ENCODE results near the gene DOCK11. TPM values are rescaled to one million over a fixed set of nuclear protein-coding genes. Genes with fewer than 3 reads are reported as not detected.

DOCK11 gene
- total RNA-seq, 1 experiment from 2014 or later = 18.0 TPM

DNA sequence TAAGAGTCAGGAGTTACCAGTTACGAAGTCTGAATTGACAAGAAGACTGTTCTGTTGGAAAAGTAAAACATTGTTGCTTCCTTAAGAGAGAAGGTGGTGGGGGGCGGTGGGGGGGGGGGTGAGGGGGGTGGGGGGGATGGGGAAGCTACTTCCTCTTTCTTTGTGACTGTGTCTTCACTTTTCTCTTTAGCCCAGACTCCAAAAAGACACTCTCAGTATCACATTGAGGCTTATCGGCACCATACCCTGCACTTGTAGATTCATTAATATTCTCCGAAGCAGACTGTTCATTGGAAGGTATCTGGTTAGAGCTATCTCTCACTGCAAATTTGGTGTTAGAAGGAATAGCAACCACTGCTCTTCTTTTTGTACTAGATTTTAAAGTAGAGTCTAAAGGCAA, 137.2 kb downstream of the DOCK11 start:
- no peak overlapping the region for H3K27ac ChIP-seq
- H3K4me3 ChIP-seq = no peak overlapping the region
- no peaks in the 10 kb centered on the region for H3K36me3 ChIP-seq
- peaks cover 10% of the 10 kb centered on the region for H3K4me1 ChIP-seq
- H3K9me3 ChIP-seq (replicated peaks) = no peaks in the 10 kb centered on the region
- no peak for DNase-seq
- H3K27me3 ChIP-seq = no peaks in the 10 kb centered on the region

DNA sequence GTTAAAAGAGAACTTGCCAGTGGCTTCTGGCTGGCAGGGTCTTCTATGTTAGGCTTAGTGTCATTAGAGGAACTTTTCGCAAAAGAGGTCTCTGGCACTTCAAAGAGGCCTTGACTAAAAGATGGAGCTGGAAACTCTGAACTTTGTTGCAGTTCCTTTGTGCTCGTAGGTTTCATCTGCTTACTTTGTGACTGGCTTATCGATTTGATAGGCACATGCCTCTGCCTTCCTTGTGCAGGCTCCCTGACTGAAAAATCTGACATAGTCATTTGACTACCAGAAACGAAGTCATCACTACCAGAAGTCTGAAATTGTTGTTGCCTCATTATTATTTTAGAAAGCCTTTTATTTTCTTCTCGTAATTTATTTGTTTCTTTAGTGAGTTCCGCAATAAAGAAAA, 137.9 kb downstream of the DOCK11 start:
- DNase-seq = no peak
- Histone ChIP-seq H3K9me3 (replicated peaks) (no peaks in the 10 kb centered on the region), H3K4me3 (no peak overlapping the region), H3K36me3 (no peaks in the 10 kb centered on the region), H3K27ac (no peak overlapping the region), H3K27me3 (no peaks in the 10 kb centered on the region), H3K4me1 (peaks cover 10% of the 10 kb centered on the region)

DNA sequence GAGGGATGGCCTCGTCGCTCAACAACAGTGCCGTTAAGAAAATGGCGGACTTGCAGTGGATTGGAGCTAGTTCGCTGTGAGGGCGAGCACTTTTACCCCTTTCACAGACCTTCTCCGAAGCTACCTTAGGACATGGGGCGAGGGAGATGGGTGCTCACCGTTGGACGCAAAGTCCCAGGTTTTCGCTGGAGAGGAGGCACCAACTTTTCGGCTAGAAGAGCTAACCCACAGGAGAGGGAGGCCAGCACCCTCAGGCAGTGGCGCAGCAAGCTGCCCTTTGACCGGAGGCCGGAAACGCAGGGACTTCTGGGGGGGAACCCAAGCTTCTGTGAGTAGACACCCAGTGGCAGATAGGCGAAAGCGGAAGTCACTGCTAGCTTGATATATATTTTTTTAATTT, 138.7 kb downstream of the DOCK11 start:
- DNase-seq = no peak
- no peak overlapping the region for H3K27ac ChIP-seq

DNA sequence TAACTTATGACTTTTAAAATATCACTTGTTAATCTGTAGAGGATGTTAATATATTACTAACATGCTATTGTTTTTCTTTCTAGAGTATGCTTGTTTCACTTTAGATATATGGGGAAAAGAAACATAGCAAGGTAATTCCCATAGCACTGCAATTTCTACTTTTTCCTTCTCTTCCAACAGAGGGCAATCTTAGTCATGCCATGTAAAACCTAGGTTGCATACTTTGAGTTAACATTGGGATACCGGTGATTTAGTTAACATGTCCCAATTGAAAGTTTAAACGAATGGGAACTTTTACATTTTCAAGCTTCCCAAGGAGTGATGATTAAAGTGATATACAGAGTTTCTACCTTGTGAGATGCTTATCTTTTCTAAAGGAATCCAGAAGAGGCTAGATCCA, 142.4 kb downstream of the DOCK11 start:
- Histone ChIP-seq H3K9me3 (replicated peaks) (no peaks in the 10 kb centered on the region), H3K36me3 (no peaks in the 10 kb centered on the region), H3K27ac (no peak overlapping the region), H3K27me3 (no peaks in the 10 kb centered on the region), H3K4me3 (no peak overlapping the region), H3K4me1 (peaks cover 10% of the 10 kb centered on the region)
- peak in 1 of 2 experiments; percentile 17 for DNase-seq

More for the DNA sequence above, 138.7 kb downstream of the DOCK11 start:
- Histone ChIP-seq H3K9me3 (replicated peaks) (no peaks in the 10 kb centered on the region), H3K36me3 (no peaks in the 10 kb centered on the region), H3K4me1 (peaks cover 10% of the 10 kb centered on the region), H3K4me3 (no peak overlapping the region), H3K27me3 (no peaks in the 10 kb centered on the region)

DNA sequence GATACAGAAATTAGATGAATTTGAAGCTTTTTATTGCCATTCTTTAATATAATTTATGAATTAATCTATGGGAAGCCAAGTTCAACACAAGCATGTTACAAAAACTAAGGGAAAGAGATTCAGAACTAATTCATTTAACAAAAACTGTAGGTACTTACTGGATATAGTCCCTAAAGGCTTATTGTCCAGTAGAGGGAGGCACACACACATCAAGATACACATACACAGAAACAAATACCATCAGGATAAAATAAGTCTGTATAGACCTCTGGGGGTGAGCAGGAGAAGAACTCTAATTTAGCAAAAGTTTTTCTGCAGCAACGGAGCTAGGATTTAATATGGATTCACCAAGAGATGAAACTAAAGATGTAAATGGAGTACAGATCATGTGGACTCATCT, 148.8 kb downstream of the DOCK11 start:
- no peak overlapping the region for H3K27ac ChIP-seq
- DNase-seq = peak; percentile 6 to 47

DNA sequence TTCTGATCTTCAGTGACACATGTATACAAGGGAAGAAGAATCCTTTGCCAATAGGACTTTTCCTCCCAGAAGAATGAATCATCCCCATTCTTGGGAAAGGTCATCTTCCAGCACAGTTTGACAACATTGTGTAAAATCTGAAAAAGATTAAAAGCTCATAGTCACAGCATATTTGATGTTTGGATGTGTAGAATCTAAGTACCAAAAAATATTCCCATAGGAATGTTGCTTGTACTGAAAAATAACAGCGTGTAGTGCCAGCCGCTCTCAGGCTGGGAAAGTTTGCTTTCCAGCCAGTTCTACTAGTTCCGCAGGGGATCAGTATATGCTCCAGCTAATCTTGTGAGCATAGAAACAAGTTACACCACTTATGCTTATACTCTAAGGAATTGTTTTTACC, 157.1 kb downstream of the DOCK11 start:
- no peaks in the 10 kb centered on the region for H3K36me3 ChIP-seq
- no peaks in the 10 kb centered on the region for H3K27me3 ChIP-seq
- H3K4me3 ChIP-seq = no peak overlapping the region
- H3K4me1 ChIP-seq = no peaks in the 10 kb centered on the region
- H3K9me3 ChIP-seq (replicated peaks) = no peaks in the 10 kb centered on the region
- no peak for DNase-seq
- H3K27ac ChIP-seq = no peak overlapping the region

More for the DNA sequence above, 148.8 kb downstream of the DOCK11 start:
- Histone ChIP-seq H3K36me3 (no peaks in the 10 kb centered on the region), H3K9me3 (replicated peaks) (no peaks in the 10 kb centered on the region), H3K27me3 (no peaks in the 10 kb centered on the region), H3K4me1 (no peaks in the 10 kb centered on the region), H3K4me3 (no peak overlapping the region)

DNA sequence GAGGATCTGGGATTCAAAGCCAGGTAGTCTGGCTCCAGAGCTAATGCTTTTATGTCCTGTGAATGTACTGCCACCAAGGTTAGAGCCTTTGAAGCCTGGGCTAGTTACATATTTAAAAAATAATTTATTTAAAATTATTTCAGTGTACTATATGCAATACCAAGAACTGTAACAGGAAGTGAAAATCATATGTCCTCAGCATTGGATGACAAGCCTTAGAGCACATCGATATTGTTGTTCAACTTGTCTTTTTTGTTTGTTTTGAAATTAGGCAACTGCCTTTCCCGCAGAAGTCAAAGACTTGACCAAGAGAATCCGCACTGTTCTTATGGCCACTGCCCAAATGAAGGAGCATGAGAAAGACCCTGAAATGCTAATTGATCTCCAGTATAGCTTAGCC, 158.7 kb downstream of the DOCK11 start:
- Histone ChIP-seq H3K9me3 (replicated peaks) (no peaks in the 10 kb centered on the region), H3K4me3 (no peak overlapping the region), H3K27ac (no peak overlapping the region), H3K4me1 (no peaks in the 10 kb centered on the region), H3K27me3 (no peaks in the 10 kb centered on the region), H3K36me3 (no peaks in the 10 kb centered on the region)
- no peak for DNase-seq

DNA sequence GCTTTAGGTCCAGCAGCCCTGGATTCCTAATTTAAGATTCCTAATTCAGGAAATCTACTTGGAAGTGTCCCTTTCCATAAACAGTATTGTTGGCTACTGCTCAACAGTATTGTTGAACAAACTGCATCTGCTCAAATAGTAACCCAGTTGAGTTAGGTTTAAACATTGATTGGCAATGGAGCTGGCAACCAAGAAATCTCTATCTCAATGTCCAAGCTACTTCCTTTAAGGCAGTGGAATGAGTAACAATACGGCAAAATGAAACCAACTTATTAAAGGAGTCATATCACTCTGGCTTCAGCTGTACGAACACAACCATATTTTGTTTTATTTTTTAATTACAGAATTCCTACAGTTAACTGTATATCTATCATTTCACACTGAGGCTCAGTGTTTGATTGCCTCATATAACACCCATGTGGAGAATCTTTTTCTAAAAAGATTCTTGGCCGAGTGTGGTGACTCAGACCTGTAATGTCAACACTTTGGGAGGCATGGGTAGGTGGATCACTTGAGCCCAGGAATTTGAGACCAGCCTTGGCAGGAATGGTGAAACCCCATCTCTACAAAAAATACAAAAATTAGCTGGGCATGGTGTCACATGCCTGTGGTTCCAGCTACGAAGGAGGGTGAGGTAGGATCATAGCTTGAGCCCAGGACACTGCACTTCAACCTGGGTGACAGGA, 160.1 kb downstream of the DOCK11 start:
- Histone ChIP-seq H3K4me3 (no peak overlapping the region), H3K4me1 (no peaks in the 10 kb centered on the region), H3K9me3 (replicated peaks) (no peaks in the 10 kb centered on the region), H3K27ac (no peak overlapping the region), H3K36me3 (no peaks in the 10 kb centered on the region), H3K27me3 (no peaks in the 10 kb centered on the region)
- peak; percentile 18 to 24 for DNase-seq

DNA sequence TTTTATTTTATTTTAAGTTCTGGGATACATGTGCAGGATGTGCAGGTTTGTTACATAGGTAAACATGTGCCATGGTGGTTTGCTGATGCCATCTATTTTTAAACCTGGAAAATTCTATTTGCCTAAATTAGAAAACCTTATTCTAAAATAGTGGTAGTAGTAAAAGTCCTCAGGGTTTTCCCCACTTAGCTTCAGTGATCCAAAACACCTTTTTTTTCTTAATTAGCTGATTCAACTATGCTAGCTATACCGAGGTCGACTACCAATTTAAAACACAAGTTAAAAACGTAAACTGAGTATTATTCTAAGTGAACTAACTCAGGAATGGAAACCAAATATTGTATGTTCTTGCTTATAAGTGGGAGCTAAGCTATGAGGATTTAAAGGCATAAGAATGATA, 161.8 kb downstream of the DOCK11 start:
- no peaks in the 10 kb centered on the region for H3K27me3 ChIP-seq
- H3K36me3 ChIP-seq = no peaks in the 10 kb centered on the region
- H3K4me3 ChIP-seq = no peak overlapping the region
- no peaks in the 10 kb centered on the region for H3K4me1 ChIP-seq
- H3K27ac ChIP-seq = no peak overlapping the region
- H3K9me3 ChIP-seq (replicated peaks) = no peaks in the 10 kb centered on the region
- DNase-seq = no peak

DNA sequence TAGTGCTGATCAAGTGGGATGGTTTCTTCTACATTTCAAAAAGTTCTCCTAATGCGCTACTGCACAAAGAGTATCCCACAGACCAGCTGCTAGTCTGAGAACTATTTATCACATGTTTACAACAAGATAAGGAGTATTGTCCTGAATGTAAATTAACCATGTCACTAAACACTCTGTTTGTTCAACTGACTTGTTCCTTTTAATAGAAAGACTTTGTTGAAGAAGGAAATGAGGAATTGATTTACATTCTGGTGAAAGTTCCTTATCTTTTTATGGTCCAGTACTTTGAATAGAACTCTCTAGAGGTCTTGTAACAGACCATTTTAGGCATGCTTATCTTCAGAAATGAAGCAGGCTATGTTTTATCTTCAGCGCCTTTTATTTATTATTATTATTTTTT, 164.5 kb downstream of the DOCK11 start:
- peaks cover 3% of the 10 kb centered on the region for H3K4me1 ChIP-seq
- DNase-seq = no peak
- H3K36me3 ChIP-seq = no peaks in the 10 kb centered on the region
- no peaks in the 10 kb centered on the region for H3K9me3 ChIP-seq (replicated peaks)
- H3K27me3 ChIP-seq = no peaks in the 10 kb centered on the region
- no peak overlapping the region for H3K4me3 ChIP-seq
- H3K27ac ChIP-seq = no peak overlapping the region

DNA sequence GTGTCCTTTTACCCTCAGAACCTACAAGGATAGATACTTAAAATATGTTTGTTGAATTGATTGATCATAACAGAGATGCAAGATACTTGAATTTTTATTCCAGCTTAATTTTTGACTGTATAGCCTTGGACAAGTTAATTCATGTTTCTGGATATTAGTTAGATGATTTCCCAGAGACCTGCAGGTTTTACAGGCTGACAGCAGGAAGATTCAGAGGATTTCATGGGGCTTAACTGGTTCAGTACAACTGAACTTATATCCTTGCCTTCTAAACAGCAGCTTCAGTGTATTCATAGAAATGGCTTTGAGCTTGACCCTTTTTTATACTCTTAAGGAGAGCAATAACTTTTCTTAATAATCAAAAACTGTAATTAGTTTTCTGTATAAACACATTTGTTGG, 169.6 kb downstream of the DOCK11 start:
- peaks cover 6% of the 10 kb centered on the region for H3K4me1 ChIP-seq
- H3K27ac ChIP-seq = peak overlapping the region; percentile 32; the same call in 1 of the 2 replicates
- H3K9me3 ChIP-seq (replicated peaks) = no peaks in the 10 kb centered on the region
- no peaks in the 10 kb centered on the region for H3K36me3 ChIP-seq
- no peaks in the 10 kb centered on the region for H3K27me3 ChIP-seq
- H3K4me3 ChIP-seq = no peak overlapping the region
- DNase-seq = peak; percentile 3 to 66

DNA sequence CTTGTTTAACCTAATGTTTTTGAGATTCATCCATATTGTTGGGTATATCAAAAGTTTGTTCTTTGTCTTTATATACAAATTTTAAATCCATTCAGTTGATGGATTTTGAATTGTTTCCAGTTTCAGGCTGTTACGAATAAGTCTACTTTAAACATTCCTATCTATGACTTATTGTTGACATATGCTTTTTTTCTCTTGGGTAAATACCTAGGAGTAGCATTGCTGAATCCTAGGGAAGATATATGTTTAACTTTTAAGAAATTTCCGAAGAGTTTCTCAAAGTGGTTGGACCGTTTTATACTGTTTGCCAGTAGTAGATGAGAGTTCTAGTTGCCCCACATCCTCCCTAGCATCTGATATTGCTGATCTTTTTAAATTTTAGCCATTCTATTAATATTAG, 170.9 kb downstream of the DOCK11 start:
- H3K9me3 ChIP-seq (replicated peaks) = no peaks in the 10 kb centered on the region
- no peaks in the 10 kb centered on the region for H3K36me3 ChIP-seq
- H3K4me1 ChIP-seq = peaks cover 6% of the 10 kb centered on the region
- DNase-seq = no peak
- H3K27me3 ChIP-seq = no peaks in the 10 kb centered on the region
- H3K4me3 ChIP-seq = no peak overlapping the region
- H3K27ac ChIP-seq = no peak overlapping the region

DNA sequence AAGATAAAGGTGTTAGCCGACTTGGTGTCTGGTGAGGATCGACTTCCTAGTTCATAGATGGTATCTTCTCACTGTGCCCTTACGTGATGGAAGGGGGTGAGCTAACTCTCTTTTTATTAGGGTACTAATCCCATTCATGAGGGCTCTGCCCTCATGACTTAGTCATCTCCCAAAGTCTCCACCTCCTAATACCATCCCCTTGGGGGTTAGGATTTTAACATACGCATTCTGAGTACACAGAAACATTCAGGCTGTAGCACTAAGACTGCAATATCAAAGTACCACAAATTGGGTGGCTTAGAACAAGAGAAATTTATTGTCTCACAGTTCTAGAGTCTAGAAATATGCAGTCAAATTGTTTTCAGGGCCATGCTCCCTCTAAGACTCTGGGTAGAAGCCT, 173.8 kb downstream of the DOCK11 start:
- no peaks in the 10 kb centered on the region for H3K27me3 ChIP-seq
- H3K9me3 ChIP-seq (replicated peaks) = no peaks in the 10 kb centered on the region
- no peak overlapping the region for H3K4me3 ChIP-seq
- DNase-seq = no peak
- no peak overlapping the region for H3K27ac ChIP-seq
- no peaks in the 10 kb centered on the region for H3K36me3 ChIP-seq
- peaks cover 6% of the 10 kb centered on the region for H3K4me1 ChIP-seq

DNA sequence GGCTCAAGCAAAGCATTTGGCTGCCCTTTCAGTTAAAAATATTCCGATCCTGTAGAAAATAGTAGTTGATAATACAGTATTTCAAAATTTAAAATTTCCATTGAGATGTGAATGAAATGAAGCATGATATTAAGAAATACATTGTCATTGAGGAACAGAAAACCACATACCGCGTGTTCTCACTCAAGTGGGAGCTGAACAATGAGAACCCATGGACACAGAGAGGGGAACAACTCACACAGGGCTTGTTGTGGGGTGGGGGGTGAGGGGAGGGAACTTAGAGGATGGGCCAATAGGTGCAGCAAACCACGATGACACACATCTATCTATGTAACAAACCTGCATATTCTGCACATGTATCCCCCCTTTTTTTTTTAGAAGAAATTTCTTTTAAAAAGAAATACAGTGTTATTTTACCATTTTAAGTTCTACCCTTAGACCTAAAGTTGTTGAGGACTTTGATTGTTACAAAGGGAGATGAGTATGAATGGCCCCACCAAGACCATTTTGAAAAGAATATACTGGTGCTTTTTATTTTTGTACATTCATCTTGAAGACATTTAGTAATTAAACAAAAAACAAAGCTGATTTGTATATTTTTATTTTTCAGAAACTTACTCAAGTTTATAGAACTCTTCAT, 179.8 kb downstream of the DOCK11 start:
- Histone ChIP-seq H3K4me1 (no peaks in the 10 kb centered on the region), H3K9me3 (replicated peaks) (no peaks in the 10 kb centered on the region), H3K27me3 (no peaks in the 10 kb centered on the region), H3K27ac (no peak overlapping the region), H3K36me3 (no peaks in the 10 kb centered on the region), H3K4me3 (no peak overlapping the region)
- DNase-seq = no peak

DNA sequence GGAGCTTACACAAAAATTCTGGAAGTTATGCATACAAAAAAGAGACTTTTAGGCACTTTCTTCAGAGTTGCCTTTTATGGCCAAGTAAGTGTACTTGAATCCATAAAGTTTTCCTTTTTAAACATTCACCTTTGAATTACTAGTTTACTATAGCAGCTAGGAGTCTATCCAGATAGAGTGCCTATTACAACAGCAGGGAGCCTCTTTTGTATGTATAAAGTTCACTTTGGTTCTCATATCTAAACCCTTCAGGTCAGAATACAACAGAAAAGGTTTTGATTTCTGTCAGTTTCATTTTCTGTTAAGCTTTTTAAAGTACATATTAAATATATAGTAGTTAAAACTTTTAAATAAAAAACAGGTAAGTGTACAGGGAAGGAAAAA, 180.3 kb downstream of the DOCK11 start:
- no peaks in the 10 kb centered on the region for H3K4me1 ChIP-seq
- no peaks in the 10 kb centered on the region for H3K27me3 ChIP-seq
- H3K27ac ChIP-seq = no peak overlapping the region
- H3K36me3 ChIP-seq = no peaks in the 10 kb centered on the region
- H3K9me3 ChIP-seq (replicated peaks) = no peaks in the 10 kb centered on the region
- no peak overlapping the region for H3K4me3 ChIP-seq
- DNase-seq = no peak

DNA sequence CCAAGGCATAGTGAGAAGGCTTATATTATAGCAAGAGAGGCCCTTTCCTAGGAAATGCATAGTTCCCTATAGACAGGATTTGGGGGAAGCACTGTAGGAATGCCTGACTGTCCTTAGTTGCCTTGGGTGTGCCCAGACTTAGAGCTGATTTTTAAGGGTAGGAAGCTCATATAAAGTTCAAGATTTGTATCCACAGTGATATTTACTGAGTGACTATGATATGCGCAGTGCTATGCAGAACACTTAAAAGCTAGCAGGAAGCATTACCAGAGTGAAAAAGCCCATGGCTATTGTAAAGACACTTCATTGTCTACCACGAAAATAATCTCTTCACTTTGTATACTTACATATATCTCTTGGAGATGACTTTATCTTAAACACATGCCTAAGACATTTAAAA, 181.7 kb downstream of the DOCK11 start:
- Histone ChIP-seq H3K27me3 (no peaks in the 10 kb centered on the region), H3K36me3 (no peaks in the 10 kb centered on the region), H3K9me3 (replicated peaks) (no peaks in the 10 kb centered on the region), H3K4me3 (no peak overlapping the region), H3K27ac (no peak overlapping the region), H3K4me1 (peaks cover 6% of the 10 kb centered on the region; the same call in 1 of the 2 replicates)
- DNase-seq = no peak
